GM12891 (cell line): ENCODE measurements around the gene UBTD2.

Experiments
- POLR2A ChIP-seq: IDR thresholded peaks from 2 replicates; pipeline ENCODE4 v1.6.1; 2011; ENCODE audit warnings: low read depth, low read length, control low read depth
- POLR2AphosphoS5 ChIP-seq: IDR thresholded peaks from 2 replicates; pipeline ENCODE4 v1.6.1; 2011; ENCODE audit warnings: low read depth, low read length, control low read depth
- TAF1 ChIP-seq: IDR thresholded peaks from 2 replicates; pipeline ENCODE4 v1.6.1; 2011; ENCODE audit warnings: low read depth, low read length, control low read depth

GRCh38 chr5:172165465-172165864 lies 118.1 kb downstream of the UBTD2 start:
- TF ChIP-seq POLR2A (no peak), POLR2AphosphoS5 (no peak), TAF1 (no peak)
